ENCODE results near the gene CALHM1. TPM values are rescaled to one million over a fixed set of nuclear protein-coding genes. Genes with fewer than 3 reads are reported as not detected.
"Not testable (repeated sequence)": the region's sequence is repeated elsewhere in the genome, so short reads cannot be mapped to it uniquely, and the experiment has no call there.

Gene CALHM1, protein sequence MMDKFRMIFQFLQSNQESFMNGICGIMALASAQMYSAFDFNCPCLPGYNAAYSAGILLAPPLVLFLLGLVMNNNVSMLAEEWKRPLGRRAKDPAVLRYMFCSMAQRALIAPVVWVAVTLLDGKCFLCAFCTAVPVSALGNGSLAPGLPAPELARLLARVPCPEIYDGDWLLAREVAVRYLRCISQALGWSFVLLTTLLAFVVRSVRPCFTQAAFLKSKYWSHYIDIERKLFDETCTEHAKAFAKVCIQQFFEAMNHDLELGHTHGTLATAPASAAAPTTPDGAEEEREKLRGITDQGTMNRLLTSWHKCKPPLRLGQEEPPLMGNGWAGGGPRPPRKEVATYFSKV
- polyA plus RNA-seq (2012; ENCODE audit: missing spikeins) = 0.53 TPM

DNA sequence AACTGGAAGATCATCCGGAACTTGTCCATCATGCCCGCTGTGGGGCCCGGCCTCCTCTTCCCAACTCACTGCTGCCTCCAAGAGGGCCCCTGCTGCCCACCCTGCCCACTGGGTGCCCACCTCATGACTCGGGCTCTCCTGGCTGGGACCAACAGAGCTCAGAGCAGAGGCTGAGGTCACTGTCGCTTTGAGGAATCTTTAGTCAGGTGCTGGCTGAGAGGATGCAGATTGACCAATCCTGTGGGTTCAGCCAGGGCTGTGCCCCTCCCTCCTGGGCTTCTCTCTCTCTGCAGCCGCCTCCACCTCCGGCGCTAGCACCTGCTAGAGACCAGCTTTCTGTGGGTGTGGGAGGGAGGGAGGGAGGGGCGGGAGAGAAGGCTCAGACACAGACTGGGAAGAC lies at the start of gene CALHM1:
CALHM1 (minus strand) TSS at position 181 of the 400 bp plus-strand sequence; CDS start at position 32, 149 bp downstream.
- no peak for FAIRE-seq
- DNase-seq (ENCODE audit: insufficient read length) = peak; percentile 83
- TF ChIP-seq TAF1 (IDR thresholded peaks at IDR 0.05; ENCODE audit: borderline replicate concordance, low read depth, low read length) (no peak), POLR2A (IDR thresholded peaks at IDR 0.05; ENCODE audit: low read depth, low read length) (no peak), POLR2AphosphoS5 (IDR thresholded peaks at IDR 0.05; ENCODE audit: low read depth, low read length) (no peak)

DNA sequence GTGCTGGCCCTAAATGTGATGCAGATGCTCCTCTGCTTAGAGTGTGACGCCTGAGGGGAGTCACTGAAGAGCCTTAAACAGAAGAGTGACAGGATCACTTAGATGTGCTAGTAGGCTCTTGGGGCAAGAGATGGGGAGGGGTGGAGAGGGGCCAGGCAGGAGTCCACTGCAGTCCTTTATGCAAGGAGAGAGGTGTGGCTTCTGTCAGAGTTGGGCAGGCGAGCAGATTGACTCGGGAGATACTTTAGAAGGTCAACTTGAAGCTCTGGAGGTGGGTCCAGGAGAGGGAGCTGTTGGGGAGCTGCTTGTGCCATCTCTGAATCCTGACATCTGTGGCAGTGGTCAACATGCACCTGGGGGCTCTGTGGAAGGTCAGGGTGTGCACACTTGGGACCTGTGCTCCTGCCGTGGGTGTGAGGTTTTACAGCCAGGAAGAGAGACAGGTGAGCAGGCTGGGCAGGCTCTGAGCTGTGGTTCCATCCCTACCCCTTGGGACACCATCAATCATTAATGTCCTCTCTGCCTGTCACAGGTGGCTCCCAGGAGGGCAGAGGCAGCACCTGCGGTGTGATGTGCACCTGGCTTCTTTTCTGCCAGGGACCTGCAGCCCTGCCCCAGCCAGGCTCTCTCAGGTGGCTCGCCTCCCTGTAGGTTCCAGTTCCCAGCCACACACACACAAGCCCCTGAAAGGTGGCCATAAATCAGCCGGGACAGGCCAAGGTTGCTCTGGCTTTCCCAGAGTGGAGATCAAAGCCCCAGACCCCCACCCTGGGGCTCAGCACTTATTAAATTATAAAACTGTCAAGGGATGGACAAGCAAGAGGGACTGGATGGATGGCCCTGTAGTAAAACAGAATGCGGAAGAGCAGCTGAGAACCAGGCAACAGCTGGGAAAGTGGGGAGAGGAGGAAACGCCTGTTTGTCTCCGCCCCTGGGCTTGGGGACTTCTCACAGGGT lies 48.8 kb upstream of the CALHM1 start:
- FAIRE-seq = no peak
- no peak for DNase-seq (ENCODE audit: insufficient read length)
- TF ChIP-seq TAF1 (IDR thresholded peaks at IDR 0.05; ENCODE audit: borderline replicate concordance, low read depth, low read length) (no peak), POLR2A (IDR thresholded peaks at IDR 0.05; ENCODE audit: low read depth, low read length) (no peak), POLR2AphosphoS5 (IDR thresholded peaks at IDR 0.05; ENCODE audit: low read depth, low read length) (no peak)

DNA sequence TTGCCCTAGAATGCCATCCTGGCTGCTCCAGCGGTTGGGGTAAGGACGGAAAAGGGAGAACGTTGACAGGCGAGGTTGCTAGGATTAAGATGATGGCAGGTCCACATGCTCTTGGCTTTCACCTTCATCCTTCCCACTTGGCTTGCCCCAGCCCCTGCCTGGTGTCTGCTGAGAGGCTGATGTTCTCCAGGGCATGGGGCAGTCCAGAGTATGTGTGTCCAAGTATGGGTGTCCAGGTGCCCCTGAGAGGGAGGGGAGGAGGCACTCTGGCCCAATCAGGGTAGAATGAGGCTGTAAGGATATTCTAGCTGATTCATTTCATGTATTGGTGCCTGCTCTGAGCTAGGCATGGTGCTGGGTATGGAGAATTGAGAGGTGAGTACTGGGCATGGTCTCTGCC lies 47.4 kb upstream of the CALHM1 start:
- DNase-seq (ENCODE audit: insufficient read length) (no peak), FAIRE-seq (no peak)
- no peak for TF ChIP-seq POLR2AphosphoS5 (IDR thresholded peaks at IDR 0.05; ENCODE audit: low read depth, low read length)

DNA sequence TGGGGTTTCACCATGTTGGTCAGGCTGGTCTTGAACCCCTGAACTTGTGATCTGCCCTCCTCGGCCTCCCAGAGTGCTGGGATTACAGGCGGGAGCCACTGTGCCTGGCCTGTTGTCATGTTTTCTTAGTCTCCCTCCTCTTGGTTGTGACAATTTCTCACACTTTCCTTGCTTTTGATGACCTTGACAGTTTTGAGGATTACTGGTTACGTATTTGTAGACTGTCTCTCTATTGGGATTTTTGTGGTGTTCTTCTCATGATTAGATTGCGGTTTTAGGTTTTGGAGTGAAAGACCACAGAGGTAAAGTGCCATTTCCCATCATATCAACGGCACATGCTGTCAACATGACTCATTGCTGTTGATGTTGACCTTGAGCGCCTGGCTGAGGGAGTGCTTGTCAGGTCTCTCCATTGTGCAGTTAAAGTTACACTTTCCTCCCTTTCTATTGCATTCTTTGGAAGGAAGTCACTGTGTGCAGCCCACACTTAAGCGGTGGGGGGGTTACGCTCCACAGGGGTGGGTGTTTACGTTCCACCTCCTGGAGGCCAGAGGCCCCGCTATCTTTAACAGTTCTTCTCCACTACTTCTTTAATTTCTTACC lies 45.6 kb upstream of the CALHM1 start:
- peak; percentile 66 for FAIRE-seq
- DNase-seq (ENCODE audit: insufficient read length) = no peak
- TF ChIP-seq POLR2AphosphoS5 (IDR thresholded peaks at IDR 0.05; ENCODE audit: low read depth, low read length) = no peak

DNA sequence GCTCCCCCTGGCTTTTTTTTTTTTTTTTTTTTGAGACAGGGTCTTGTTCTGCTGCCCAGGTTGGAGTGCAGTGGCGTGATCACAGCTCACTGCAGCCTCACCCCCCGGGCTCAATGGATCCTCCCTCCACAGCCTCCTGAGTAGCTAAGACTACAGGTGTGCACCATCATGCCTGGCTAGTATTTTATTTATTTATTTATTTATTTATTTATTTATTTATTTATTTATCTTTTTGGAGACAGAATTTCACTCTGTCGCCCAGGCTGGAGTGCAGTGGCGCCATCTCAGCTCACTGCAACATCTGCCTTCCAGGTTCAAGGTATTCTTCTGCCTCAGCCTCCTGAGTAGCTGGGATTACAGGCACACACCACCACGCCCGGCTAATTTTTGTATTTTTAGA lies 45.1 kb upstream of the CALHM1 start:
- DNase-seq (ENCODE audit: insufficient read length); FAIRE-seq: not testable (repeated sequence)

DNA sequence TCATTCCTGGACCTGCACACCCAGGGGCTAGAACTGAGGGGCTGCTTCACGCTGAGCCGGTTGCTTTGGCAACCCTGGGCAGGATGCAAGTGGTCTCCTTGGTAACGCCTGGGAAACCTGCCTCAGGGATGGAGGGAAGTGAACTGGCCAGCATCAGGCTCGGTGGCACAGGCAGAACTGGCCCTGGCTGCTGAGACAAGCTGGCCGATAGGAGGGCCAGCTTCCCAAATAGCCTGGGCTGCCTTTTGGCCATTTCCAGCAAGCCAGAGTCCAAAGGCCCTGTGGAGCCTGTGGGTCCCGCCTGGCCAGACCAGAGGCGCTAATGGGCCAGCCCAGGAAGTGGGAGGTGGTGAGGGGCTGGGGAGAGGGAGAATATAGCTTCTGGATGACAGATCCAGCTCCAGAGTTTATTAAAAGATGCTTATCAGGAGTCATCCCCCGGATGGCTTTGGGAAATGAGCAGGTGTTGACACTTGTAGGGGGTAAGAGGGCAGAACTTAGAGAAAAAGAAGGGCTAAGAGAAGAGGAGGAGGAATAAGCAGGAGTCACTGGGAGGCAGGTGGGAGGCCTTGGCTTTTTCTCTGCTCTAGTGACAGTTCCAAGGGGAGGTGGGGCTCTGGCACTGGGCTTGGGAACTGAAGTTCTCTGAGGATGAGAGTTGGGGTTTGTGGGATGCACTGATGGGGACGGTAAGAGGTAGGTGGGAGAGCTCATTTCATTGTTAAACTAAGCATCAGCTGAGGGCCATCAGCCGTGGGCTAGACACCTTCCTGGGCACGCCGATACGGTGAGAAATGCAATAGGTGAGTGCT lies 44.4 kb upstream of the CALHM1 start:
- TF ChIP-seq POLR2A (IDR thresholded peaks at IDR 0.05; ENCODE audit: low read depth, low read length) (no peak), POLR2AphosphoS5 (IDR thresholded peaks at IDR 0.05; ENCODE audit: low read depth, low read length) (no peak), TAF1 (IDR thresholded peaks at IDR 0.05; ENCODE audit: borderline replicate concordance, low read depth, low read length) (no peak)
- FAIRE-seq (no peak), DNase-seq (ENCODE audit: insufficient read length) (no peak)

DNA sequence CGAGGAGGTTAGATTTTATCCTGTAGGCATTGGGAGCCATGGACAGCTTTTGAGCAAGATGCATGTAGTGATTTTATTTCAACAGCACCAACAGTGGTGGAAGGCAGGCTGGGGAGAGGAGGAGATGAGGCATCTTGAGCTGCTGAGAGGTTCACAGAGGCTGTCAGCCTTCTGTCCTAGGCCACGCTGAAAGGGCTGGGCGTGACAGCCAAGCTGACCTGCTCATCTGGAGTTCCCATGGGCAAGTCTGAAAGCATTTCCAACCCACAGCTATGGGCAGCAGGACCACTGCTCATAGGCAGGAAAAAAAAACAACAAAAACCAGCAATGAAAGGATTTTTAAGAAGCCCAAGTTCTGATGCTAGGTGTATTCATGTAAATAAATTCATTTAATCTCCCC lies 42.5 kb upstream of the CALHM1 start:
- DNase-seq (ENCODE audit: insufficient read length) (no peak), FAIRE-seq (peak; percentile 42)
- no peak for TF ChIP-seq POLR2AphosphoS5 (IDR thresholded peaks at IDR 0.05; ENCODE audit: low read depth, low read length)
- TF ChIP-seq POLR2A (IDR thresholded peaks at IDR 0.05; ENCODE audit: low read depth, low read length) = no peak

DNA sequence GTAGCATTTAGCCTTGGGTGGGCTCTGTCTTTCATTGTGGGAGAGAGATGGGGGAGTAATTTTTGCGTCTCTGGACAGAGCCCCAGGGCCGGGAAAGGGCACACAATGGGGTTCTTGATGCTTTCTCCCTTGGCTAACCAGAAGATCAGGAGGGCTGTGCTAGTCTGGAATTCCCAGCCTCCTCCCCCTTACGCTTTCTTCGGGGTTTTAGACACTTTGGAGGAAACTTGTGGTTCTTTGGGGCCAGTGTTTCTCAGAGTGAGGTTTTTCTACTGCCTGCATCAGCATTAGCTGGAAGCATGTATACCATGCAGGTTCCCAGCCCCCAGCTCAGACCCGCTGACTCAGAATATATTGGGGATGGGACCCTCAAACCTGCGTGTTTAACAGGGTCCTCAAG lies 41.8 kb upstream of the CALHM1 start:
- FAIRE-seq (no peak), DNase-seq (ENCODE audit: insufficient read length) (no peak)
- TF ChIP-seq TAF1 (IDR thresholded peaks at IDR 0.05; ENCODE audit: borderline replicate concordance, low read depth, low read length) (no peak), POLR2AphosphoS5 (IDR thresholded peaks at IDR 0.05; ENCODE audit: low read depth, low read length) (no peak), POLR2A (IDR thresholded peaks at IDR 0.05; ENCODE audit: low read depth, low read length) (no peak)

DNA sequence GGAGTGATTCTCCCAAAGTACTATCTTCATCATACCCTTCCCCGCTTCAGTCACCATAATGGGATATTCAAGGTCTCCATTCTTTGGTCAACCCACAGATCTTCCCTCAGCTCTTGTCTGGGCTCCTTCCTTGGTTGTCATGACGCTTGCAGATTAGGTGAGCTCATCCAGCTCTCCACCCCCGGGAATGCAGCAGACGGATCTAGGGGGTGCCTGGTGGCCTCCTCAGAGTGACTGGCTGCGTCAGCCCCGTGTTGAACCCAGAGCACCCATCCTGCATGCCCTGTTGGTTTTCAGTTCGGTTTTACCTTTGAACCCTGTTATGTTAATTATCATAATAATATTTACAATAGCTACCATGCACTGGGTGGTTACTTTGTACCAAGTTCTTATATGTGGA lies 41.2 kb upstream of the CALHM1 start:
- TF ChIP-seq POLR2A (IDR thresholded peaks at IDR 0.05; ENCODE audit: low read depth, low read length) = no peak
- TF ChIP-seq POLR2AphosphoS5 (IDR thresholded peaks at IDR 0.05; ENCODE audit: low read depth, low read length) = no peak
- no peak for TF ChIP-seq TAF1 (IDR thresholded peaks at IDR 0.05; ENCODE audit: borderline replicate concordance, low read depth, low read length)
- DNase-seq (ENCODE audit: insufficient read length) (no peak), FAIRE-seq (no peak)

DNA sequence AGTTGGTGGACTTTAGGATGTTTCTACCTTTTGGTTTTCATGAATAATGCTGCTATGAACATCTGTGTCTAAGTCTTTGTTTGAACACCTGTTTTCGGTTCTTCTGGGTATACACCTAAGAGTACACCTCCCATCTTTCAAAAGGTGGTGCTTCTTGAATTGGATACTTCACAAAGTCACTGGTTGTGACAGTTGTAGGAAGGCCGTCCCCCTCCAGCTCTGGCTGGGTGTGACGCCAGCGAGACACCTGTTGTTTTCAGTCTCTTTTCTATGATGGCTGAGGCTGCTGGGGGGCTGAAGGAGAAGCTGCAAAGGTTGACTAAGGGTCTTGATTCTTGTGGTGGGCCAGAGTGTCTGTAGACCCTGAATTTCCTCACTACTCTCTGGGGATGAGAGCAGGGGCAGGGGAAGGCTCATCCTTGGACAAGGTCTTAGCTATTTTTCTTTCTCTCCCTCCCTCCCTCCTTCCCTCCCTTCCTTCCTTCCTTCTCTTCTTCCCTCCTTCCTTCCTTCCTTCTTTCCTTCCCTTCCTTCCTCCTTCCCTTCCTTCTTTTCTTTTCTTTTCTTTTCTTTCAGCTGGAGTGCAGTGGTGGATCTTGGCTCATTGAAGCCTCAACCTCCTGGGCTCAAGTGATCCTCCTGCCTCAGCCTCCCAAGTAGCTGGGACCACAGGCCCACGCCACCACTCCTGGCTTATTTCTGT lies 40.4 kb upstream of the CALHM1 start:
- no peak for DNase-seq (ENCODE audit: insufficient read length)
- TF ChIP-seq POLR2AphosphoS5 (IDR thresholded peaks at IDR 0.05; ENCODE audit: low read depth, low read length) (no peak), TAF1 (IDR thresholded peaks at IDR 0.05; ENCODE audit: borderline replicate concordance, low read depth, low read length) (no peak)
- peak; percentile 5 for FAIRE-seq
